CD4-positive, alpha-beta T cell treated with Interleukin-4 for 1 hour (primary cell): ENCODE data around the gene TNFRSF11A.

Experiments
- DNase-seq, 2 donors: peaks; one replicate each; pipeline ENCODE4 v3.0.0-alpha.2; 2020 to 2022

TNFRSF11A gene

DNA sequence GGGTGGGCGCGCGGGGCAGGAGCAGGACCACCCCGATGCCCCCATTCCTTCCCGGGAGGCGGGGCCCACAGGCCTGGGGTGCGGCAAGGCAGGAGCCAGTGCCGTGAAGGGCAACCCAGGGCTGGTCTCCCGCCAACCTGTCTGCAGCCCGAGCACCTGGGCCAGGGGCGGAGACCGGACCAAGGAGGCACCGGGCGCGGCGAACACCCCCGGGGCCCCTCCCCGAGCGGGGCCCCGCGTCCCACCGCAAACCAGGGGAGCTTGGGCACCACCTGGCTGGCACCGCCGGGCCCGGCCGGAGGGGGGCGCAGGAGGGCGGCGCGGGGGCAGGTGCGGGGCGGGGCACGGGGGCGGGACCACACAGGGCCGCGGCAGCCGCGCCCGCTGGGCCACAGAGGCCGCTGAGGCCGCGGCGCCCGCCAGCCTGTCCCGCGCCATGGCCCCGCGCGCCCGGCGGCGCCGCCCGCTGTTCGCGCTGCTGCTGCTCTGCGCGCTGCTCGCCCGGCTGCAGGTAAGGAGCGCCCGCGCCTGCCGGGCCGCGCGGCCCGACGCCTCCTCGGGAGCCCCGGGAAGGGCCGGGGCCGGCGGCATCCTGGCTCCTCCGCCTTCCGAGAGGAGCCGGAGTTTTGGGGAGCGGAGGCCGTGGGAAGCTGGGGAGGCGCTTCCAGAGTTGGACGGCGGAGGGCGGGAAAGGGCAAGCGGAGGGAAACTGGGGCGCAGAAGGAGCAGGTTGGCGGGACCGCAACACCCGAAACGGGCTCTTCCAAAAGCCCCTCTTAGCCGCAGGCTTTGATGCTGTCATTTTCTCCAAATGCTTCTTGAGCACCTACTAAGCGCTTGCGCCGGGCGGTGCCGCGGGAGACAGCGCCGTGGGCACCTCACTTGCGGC is at the start of gene TNFRSF11A:
TNFRSF11A (plus strand) TSS at position 394 of the 889 bp plus-strand sequence; CDS start at position 437, 43 bp downstream.
- peak; percentile 49 to 61 for DNase-seq

DNA sequence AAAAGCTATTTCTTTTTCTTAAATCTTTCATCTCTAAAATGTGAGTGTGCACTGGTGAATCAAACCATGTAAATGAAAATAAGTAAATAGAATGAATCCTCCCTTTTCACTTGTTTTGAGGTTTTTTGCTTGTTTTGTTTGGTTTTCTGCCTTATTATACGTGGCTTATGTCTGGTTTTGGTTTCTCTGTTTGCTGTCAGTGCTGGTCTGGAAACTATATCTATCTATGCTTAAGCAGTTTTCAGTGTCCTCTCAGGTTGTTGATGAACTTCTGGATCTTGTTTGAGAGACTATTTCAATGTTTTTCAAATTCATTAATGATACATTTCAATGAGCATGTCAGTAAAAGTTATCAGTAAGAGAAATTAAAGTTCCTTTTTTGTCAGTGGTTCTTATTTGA is 48.1 kb upstream of the TNFRSF11A start:
- no peak for DNase-seq

- DNase-seq = no peak
These were observed 45.5 kb upstream of the TNFRSF11A start for GRCh38 chr18:62279561-62279960.

- DNase-seq = no peak
These were observed 45.1 kb upstream of the TNFRSF11A start for GRCh38 chr18:62280058-62280457.

DNA sequence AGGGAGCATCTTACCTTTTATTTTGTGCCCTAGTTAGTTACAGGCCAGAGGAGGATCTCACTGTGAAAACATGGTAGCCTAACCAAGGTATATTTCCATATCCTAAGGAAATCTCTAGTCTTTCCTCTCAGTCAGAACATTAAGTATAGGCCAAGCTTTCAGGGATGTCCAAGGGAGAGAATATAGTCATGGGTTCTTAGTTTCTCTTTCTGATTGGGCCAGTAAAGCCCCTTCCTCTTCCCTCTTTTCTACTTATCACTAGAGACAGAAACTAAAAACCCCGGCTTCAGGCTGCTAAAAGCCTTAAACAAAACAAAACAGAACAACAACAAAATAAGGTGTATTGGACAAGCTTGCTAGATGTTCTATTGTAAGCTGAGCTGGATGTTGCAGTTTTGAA is 44.3 kb upstream of the TNFRSF11A start:
- no peak for DNase-seq

GRCh38 chr18:62281684-62282083 is 43.4 kb upstream of the TNFRSF11A start:
- DNase-seq = no peak

GRCh38 chr18:62282188-62282629 is 42.9 kb upstream of the TNFRSF11A start:
- no peak for DNase-seq

GRCh38 chr18:62284637-62285036 is 40.5 kb upstream of the TNFRSF11A start:
- no peak for DNase-seq

DNA sequence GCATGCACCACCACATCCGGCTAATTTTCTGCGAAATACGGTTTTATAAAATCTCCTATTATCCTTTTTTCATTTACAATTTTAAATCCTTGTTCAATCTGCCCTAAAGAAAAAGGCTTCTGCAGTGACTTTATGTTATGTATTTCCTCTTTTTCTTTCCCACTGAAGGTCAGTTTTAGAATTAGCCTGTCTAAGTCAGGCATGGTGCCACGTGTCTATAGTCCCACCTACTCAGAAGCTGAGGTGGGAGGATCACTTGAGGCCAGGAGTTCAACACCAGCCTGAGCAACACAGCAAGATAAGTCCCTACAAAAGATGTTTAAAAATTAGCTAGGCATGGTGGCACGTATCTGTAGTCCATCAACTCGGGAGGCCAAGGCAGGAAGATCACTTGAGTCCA is 39.8 kb upstream of the TNFRSF11A start:
- no peak for DNase-seq

DNA sequence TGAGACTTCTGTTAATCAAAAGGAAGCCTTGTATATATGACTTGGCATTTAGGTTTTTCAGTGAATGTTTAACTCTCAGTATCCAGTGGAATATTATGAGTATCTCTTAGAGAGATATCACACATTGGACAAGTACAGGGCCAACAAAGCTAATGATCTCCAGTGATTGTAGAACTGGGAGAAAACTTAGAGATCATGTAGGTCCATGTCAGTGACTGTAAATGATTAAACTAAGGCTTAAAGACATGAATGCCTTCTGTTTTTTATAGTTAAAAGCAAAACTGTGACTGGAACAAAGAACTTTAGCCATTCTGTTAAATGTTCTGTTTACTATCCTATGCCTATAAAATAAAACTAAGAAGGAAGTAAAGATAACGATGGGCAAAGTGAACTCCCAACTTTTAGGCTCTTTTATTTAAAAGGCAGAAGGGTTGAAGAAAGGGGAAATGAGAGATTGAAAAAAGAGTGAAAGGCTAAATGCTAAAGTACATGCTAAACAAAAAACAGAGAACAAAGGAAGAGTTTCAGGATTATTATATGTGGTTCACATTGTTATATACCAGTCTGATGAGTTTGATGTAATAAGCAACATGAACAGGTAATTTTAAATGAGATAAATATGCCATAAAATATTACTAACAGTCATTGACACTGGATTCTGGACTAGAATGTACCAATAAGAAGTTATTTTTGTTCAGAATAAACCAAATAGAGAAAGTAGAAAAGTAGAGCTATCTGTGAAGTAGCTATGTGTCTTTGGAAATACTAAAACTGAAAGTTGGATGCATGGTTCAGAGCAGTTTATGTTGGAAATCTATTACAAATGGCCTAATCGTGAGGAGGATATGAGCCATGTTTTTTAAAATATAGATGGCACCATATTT is 37.1 kb upstream of the TNFRSF11A start:
- no peak for DNase-seq

- DNase-seq = peak in 1 of 2 donors; percentile 3
These were observed 36.5 kb upstream of the TNFRSF11A start for GRCh38 chr18:62288665-62289008.

GRCh38 chr18:62289047-62289446 is 36.1 kb upstream of the TNFRSF11A start:
- no peak for DNase-seq

- no peak for DNase-seq
These were observed 31.0 kb upstream of the TNFRSF11A start for GRCh38 chr18:62294073-62294472.

- no peak for DNase-seq
These were observed 24.6 kb upstream of the TNFRSF11A start for GRCh38 chr18:62300359-62300963.

- no peak for DNase-seq
These were observed 23.8 kb upstream of the TNFRSF11A start for GRCh38 chr18:62301322-62301721.

- no peak for DNase-seq
These were observed 12.3 kb upstream of the TNFRSF11A start for GRCh38 chr18:62312851-62313250.

DNA sequence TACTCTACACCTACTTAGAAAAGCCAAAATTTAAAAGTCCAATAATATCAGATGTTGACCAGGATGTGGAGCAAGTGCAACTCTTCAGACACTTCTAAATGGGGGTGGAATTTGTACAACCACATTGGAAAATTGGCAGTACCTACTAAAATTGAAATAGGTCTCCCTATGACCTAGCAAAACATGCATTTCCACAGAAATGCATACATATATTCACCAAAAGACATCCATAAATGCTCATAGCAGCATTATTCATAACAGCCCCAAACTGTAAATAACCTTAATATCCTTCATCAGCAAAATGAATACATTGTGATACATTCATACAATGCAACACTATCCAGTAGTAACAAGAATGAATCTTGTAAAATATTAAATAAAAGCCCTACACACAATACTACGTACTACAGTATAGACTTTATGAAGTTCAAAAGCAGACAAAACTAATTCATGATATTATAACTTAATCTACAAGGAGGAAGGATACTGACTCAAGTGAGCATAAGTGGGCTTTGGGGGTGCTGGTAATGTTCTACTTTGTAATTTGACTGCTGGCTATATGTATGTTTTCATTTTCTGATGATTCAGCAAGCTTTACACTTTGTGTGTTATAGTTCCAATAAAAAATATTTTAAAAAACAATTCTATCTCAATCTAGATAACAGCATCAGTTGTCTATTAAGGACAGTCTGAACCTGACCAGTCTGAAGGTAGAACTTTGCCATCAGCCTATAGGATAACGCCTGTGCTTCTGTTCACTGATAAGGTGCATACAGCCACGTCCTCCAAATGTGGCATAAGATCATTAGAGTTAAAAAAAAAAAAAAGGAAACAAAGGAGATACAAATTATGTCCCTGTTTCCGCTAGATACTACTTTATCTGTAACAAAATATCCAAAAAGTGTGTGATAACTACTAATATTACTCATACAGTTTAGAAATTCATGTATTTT is 6.6 kb upstream of the TNFRSF11A start:
- no peak for DNase-seq

- DNase-seq = no peak
These were observed 3.9 kb upstream of the TNFRSF11A start for GRCh38 chr18:62321201-62321600.

DNA sequence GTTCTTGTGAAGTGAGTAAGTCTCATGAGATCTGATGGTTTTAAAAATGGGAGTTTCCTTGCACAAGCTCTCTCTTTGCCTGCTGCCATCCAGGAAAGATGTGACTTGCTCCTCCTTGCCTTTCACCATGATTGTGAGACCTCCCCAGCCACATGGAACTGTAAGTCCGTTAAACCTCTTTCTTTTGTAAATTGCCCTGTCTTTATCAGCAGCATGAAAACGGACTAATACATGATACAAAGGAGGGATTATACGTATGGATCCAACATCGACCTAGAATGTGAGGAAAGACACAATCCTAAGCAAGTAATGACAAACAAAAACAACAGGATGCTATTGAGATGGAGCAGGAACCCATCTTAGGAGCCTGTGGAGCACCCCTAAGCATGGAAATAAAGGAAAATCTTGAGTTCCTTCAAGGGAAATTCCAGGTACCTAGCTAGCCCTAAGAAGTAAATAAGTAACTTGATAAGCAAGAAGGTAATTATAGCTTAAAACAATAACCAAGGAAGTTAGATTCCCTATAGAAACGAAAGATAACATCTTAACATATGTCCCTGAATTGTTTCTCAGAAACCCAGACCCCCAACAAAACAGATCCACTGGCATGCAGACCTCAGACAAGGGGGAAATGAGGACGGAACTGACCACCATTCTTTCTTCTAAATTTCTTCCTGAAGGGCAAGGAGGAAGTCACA is 1.5 kb upstream of the TNFRSF11A start:
- no peak for DNase-seq

DNA sequence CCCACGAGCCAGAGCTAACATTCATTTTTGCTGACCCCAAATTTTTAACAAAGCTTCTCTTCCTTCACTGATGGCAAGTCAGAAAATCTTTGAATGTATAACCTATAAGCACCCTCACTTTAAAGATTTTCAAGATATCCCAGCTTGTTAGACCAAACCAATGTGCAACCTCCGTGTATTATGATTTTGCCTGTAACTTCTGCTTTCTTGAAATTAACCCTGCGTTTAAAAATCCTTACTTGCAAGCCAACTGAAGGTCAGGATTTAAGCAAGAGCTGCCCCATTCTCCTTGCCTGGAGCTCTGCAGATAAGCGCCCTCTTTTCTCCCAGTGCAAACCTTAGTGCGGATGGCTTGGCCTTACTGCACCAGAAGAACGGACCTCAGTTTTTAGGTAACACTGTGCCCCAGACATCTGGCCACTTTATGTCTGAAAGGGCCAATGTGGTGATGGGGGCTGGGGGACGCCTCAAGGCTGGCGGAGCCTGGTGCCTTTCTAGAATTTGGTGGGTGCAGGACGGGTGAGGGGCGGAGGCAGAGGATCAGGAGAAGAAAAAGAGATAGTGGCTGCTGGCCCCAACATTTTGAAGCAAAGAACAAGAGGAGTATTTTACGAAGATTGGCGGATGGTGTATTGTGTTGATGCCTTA is 805 bp upstream of the TNFRSF11A start:
- DNase-seq = no peak
